Adrenal gland (tissue), 5 donors: ENCODE results near the gene ZNF821.

Experiments used
- POLR2A ChIP-seq, 2 donors: fragments of 450-650 bp; IDR thresholded peaks; one replicate each; pipeline ENCODE4 v1.6.1; 2017; ENCODE audit warnings: antibody characterized with exemption in 2 of 2, mild to moderate bottlenecking in 2 of 2, moderate library complexity in 1 of 2
- TF ChIP-seq, protein P1 (sequence below), 6 experiments: fragments of 450-650 bp in 4 of 6; fragments of 200-600 bp in 2 of 6; sonication (generic) in 1 of 6; IDR thresholded peaks; 1 replicate in 5 of 6; 2 replicates in 1 of 6; pipeline versions ENCODE4 v1.5.1 to v1.8.0; 2016 to 2021; ENCODE audit warnings: antibody characterized with exemption in 6 of 6, mild to moderate bottlenecking in 2 of 6, moderate library complexity in 1 of 6
- donor health status: DM: no; HTN: no; CAD: no.

DNA sequence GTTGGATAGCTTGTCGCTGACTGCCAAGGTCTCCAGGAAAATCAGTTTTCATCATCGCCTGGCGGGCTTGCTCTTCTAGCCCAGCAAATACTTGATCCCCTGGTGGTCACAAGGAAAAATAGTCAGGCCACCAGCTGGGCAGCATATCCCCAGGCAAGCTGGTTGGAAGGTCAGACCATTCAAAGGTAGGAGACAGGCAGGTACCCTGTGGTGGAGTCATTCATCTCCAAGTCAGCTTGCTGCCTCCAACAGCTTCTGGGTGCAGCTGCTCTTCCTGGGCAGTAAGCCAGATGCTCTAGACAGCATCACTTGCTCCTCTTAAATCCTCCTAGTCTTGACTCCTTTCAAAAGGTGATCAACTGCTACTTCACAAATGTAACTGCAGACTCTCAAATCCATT is 16.0 kb downstream of the ZNF821 start:
- TF ChIP-seq, protein P1, sequence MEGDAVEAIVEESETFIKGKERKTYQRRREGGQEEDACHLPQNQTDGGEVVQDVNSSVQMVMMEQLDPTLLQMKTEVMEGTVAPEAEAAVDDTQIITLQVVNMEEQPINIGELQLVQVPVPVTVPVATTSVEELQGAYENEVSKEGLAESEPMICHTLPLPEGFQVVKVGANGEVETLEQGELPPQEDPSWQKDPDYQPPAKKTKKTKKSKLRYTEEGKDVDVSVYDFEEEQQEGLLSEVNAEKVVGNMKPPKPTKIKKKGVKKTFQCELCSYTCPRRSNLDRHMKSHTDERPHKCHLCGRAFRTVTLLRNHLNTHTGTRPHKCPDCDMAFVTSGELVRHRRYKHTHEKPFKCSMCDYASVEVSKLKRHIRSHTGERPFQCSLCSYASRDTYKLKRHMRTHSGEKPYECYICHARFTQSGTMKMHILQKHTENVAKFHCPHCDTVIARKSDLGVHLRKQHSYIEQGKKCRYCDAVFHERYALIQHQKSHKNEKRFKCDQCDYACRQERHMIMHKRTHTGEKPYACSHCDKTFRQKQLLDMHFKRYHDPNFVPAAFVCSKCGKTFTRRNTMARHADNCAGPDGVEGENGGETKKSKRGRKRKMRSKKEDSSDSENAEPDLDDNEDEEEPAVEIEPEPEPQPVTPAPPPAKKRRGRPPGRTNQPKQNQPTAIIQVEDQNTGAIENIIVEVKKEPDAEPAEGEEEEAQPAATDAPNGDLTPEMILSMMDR (IDR thresholded peaks at IDR 0.05) = no peak
- no peak for TF ChIP-seq POLR2A (IDR thresholded peaks at IDR 0.05)
